ENCODE data around the gene HGS.

DNA sequence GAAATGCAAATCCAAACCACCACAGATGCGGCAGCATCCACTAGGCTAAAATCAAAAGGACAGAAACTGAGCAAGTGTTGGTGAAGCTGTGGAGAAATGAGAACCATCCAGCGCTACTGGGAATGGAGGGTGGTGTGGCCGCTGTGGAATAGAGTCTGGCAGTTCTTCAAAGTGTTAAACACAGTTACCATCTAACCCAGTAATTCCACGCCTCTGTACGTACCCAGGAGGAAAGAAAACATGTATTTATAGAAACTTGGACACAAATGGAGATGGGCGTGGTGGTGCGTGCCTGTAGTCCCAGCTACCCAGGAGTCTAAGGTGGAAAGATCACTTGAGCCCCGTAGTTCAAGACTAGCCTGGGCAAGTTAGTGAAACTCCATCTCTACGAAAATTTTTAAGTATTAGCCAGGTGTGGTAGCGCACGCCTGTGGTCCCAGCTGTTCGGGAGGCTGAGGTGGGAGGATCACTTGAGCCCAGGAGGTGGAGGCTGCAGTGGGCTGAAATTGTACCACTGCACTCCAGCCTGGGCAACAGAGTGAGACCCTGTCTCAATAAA, 39.9 kb downstream of the HGS start:
- TF ChIP-seq, protein P1, sequence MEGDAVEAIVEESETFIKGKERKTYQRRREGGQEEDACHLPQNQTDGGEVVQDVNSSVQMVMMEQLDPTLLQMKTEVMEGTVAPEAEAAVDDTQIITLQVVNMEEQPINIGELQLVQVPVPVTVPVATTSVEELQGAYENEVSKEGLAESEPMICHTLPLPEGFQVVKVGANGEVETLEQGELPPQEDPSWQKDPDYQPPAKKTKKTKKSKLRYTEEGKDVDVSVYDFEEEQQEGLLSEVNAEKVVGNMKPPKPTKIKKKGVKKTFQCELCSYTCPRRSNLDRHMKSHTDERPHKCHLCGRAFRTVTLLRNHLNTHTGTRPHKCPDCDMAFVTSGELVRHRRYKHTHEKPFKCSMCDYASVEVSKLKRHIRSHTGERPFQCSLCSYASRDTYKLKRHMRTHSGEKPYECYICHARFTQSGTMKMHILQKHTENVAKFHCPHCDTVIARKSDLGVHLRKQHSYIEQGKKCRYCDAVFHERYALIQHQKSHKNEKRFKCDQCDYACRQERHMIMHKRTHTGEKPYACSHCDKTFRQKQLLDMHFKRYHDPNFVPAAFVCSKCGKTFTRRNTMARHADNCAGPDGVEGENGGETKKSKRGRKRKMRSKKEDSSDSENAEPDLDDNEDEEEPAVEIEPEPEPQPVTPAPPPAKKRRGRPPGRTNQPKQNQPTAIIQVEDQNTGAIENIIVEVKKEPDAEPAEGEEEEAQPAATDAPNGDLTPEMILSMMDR (IDR thresholded peaks at IDR 0.05), result no peak
- peak in 1 of 3 donors; percentile 15 for TF ChIP-seq POLR2A (IDR thresholded peaks at IDR 0.05)

Measured in body of pancreas (tissue), 4 donors.